Ascending aorta (tissue), 2 donors: ENCODE measurements around the gene KCNIP3. TPM values are rescaled to one million over a fixed set of nuclear protein-coding genes. Genes with fewer than 3 reads are reported as not detected.

Experiments used
- DNase-seq, 2 donors: peaks; one replicate each; pipeline ENCODE4 v3.0.0-alpha.2; 2019; ENCODE audit warnings: low spot score in 2 of 2
- H3K27ac ChIP-seq, 2 donors: fragments of 200-600 bp; sonication (generic); one replicate each; pipeline ENCODE4 v1.5.1; 2016 to 2017; ENCODE audit warnings: mild to moderate bottlenecking in 1 of 2
- H3K27me3 ChIP-seq: fragments of 200-600 bp; sonication (generic); one replicate; pipeline ENCODE4 v1.5.1; 2017
- H3K36me3 ChIP-seq, 2 donors: fragments of 200-600 bp; sonication (generic); one replicate each; pipeline ENCODE4 v1.5.1; 2016
- H3K4me1 ChIP-seq, 2 donors: fragments of 200-600 bp; sonication (generic); one replicate each; pipeline ENCODE4 v1.5.1; 2016 to 2017; ENCODE audit warnings: mild to moderate bottlenecking in 1 of 2
- H3K4me3 ChIP-seq, 2 donors: fragments of 200-600 bp; sonication (generic); one replicate each; pipeline ENCODE4 v1.5.1; 2016 to 2017; ENCODE audit warnings: mild to moderate bottlenecking in 1 of 2
- H3K9me3 ChIP-seq, 2 donors: fragments of 200-600 bp; sonication (generic); one replicate each; pipeline ENCODE4 v1.5.1; 2016
- CTCF ChIP-seq, 3 experiments: fragments of 200-600 bp in 2 of 3; fragments of 450-650 bp in 1 of 3; sonication (generic) in 2 of 3; IDR thresholded peaks; one replicate each; pipeline ENCODE4 v1.5.1; 2016 to 2019; ENCODE audit warnings: antibody characterized with exemption in 3 of 3, mild to moderate bottlenecking in 1 of 3, moderate library complexity in 1 of 3
- intact Hi-C: fragments of 100-400 bp; cut with DNase I; formaldehyde crosslinking; loops from one replicate; pipeline ENCODE4 v1.15.1; 2023
- total RNA-seq: library from RNA; depleted of rRNA; stranded (reverse); fragments of >200 nt; gene quantifications from one replicate; pipeline ENCODE4 v1.1.0, GENCODE V29; 2016

KCNIP3 gene
- total RNA-seq, 1 donor from 2014 or later, result 5.2 TPM

GRCh38 chr2:95326433-95327140 lies 29.4 kb downstream of the KCNIP3 start:
- Histone ChIP-seq H3K4me1 (no peaks in the 10 kb centered on the region), H3K9me3 (no peaks in the 10 kb centered on the region), H3K27ac (no peak overlapping the region), H3K27me3 (no peaks in the 10 kb centered on the region), H3K36me3 (no peaks in the 10 kb centered on the region), H3K4me3 (no peak overlapping the region)
- intact Hi-C loops, result no loop called here
- no peak for TF ChIP-seq CTCF (IDR thresholded peaks at IDR 0.05)
- DNase-seq, result no peak

GRCh38 chr2:95327861-95328260 lies 30.7 kb downstream of the KCNIP3 start:
- Histone ChIP-seq H3K4me3 (no peak overlapping the region), H3K36me3 (no peaks in the 10 kb centered on the region), H3K27ac (no peak overlapping the region), H3K4me1 (no peaks in the 10 kb centered on the region), H3K27me3 (no peaks in the 10 kb centered on the region), H3K9me3 (no peaks in the 10 kb centered on the region)
- no peak for DNase-seq
- no peak for TF ChIP-seq CTCF (IDR thresholded peaks at IDR 0.05)
- intact Hi-C loops, result no loop called here

GRCh38 chr2:95328358-95329125 lies 31.4 kb downstream of the KCNIP3 start:
- Histone ChIP-seq H3K27ac (no peak overlapping the region), H3K36me3 (no peaks in the 10 kb centered on the region), H3K4me3 (no peak overlapping the region), H3K9me3 (no peaks in the 10 kb centered on the region), H3K27me3 (no peaks in the 10 kb centered on the region), H3K4me1 (no peaks in the 10 kb centered on the region)
- intact Hi-C loops, result no loop called here
- no peak for DNase-seq
- no peak for TF ChIP-seq CTCF (IDR thresholded peaks at IDR 0.05)

GRCh38 chr2:95329401-95329800 lies 32.3 kb downstream of the KCNIP3 start:
- Histone ChIP-seq H3K27ac (no peak overlapping the region), H3K36me3 (no peaks in the 10 kb centered on the region), H3K4me3 (no peak overlapping the region), H3K4me1 (no peaks in the 10 kb centered on the region), H3K9me3 (no peaks in the 10 kb centered on the region), H3K27me3 (no peaks in the 10 kb centered on the region)
- TF ChIP-seq CTCF (IDR thresholded peaks at IDR 0.05), result no peak
- intact Hi-C loops, result no loop called here
- no peak for DNase-seq

GRCh38 chr2:95329891-95330793 lies 33.0 kb downstream of the KCNIP3 start:
- H3K4me3 ChIP-seq, result no peak overlapping the region
- no peak overlapping the region for H3K27ac ChIP-seq
- no peaks in the 10 kb centered on the region for H3K27me3 ChIP-seq
- no peak for DNase-seq
- intact Hi-C loops, result no loop called here
- H3K36me3 ChIP-seq, result no peaks in the 10 kb centered on the region
- no peaks in the 10 kb centered on the region for H3K4me1 ChIP-seq
- H3K9me3 ChIP-seq, result no peaks in the 10 kb centered on the region
- no peak for TF ChIP-seq CTCF (IDR thresholded peaks at IDR 0.05)
